DOHH2 (cell line): Measurements from ENCODE around the gene SRP14.

Source experiments
- CTCF ChIP-seq: fragments of 200-600 bp; sonication (generic); IDR thresholded peaks from one replicate; pipeline ENCODE4 v1.5.1; 2014; ENCODE audit warnings: antibody characterized with exemption, mild to moderate bottlenecking, low read depth, low read length; ENCODE audit not compliant: poor library complexity, severe bottlenecking
- EZH2phosphoT487 ChIP-seq: fragments of 200-600 bp; sonication (generic); IDR thresholded peaks from 2 replicates; pipeline ENCODE4 v1.6.1; 2017; ENCODE audit warnings: borderline replicate concordance, mild to moderate bottlenecking, antibody characterized with exemption, low read length, moderate library complexity, mixed read lengths

- TF ChIP-seq CTCF = no peak
- no peak for TF ChIP-seq EZH2phosphoT487
These were observed 49.3 kb upstream of the SRP14 start for GRCh38 chr15:40087991-40088928.
